Effector memory CD8-positive, alpha-beta T cell (primary cell): ENCODE measurements around the gene ESPL1.

Experiments used
- ATAC-seq: fragments of 150-1000 bp; cut with Tn5 transposase; replicated peaks from 2 replicates; pipeline ENCODE4 v1.10.0; 2021; ENCODE audit warnings: mild to moderate bottlenecking, moderate library complexity
- DNase-seq, 3 experiments: peaks; one replicate each; pipeline ENCODE4 v3.0.0; 2021
- H3K27ac Mint-ChIP-seq, 2 donors: one replicate each; pipeline ENCODE4 v1.8.0; 2022; ENCODE audit warnings: mild to moderate bottlenecking in 2 of 2, mixed read lengths in 2 of 2, moderate library complexity in 2 of 2
- H3K27me3 Mint-ChIP-seq, 2 donors: one replicate each; pipeline ENCODE4 v1.8.0; 2022; ENCODE audit warnings: mixed read lengths in 2 of 2
- H3K36me3 Mint-ChIP-seq: one replicate; pipeline ENCODE4 v1.8.0; 2022; ENCODE audit warnings: mild to moderate bottlenecking, moderate library complexity, mixed read lengths; ENCODE audit not compliant: insufficient read depth
- H3K4me1 Mint-ChIP-seq, 2 donors: one replicate each; pipeline ENCODE4 v1.8.0; 2022; ENCODE audit warnings: low read depth in 2 of 2, mixed read lengths in 2 of 2
- H3K4me3 Mint-ChIP-seq, 2 donors: one replicate each; pipeline ENCODE4 v1.8.0; 2022; ENCODE audit warnings: mild to moderate bottlenecking in 2 of 2, mixed read lengths in 2 of 2, moderate library complexity in 2 of 2
- H3K9me3 Mint-ChIP-seq, 2 donors: one replicate each; pipeline ENCODE4 v1.8.0; 2022; ENCODE audit warnings: mixed read lengths in 2 of 2

ESPL1 gene

GRCh38 chr12:53255996-53256395 lies 12.1 kb upstream of the ESPL1 start:
- Mint-ChIP-seq H3K4me3 (no peak overlapping the region), H3K9me3 (no peaks in the 10 kb centered on the region), H3K27me3 (no peaks in the 10 kb centered on the region), H3K4me1 (peaks cover 18 to 29% of the 10 kb centered on the region in 2 donors), H3K27ac (peak overlapping the region; percentile 49 to 68), H3K36me3 (peaks cover 6% of the 10 kb centered on the region)
- DNase-seq (no peak), ATAC-seq (no peak)

DNA sequence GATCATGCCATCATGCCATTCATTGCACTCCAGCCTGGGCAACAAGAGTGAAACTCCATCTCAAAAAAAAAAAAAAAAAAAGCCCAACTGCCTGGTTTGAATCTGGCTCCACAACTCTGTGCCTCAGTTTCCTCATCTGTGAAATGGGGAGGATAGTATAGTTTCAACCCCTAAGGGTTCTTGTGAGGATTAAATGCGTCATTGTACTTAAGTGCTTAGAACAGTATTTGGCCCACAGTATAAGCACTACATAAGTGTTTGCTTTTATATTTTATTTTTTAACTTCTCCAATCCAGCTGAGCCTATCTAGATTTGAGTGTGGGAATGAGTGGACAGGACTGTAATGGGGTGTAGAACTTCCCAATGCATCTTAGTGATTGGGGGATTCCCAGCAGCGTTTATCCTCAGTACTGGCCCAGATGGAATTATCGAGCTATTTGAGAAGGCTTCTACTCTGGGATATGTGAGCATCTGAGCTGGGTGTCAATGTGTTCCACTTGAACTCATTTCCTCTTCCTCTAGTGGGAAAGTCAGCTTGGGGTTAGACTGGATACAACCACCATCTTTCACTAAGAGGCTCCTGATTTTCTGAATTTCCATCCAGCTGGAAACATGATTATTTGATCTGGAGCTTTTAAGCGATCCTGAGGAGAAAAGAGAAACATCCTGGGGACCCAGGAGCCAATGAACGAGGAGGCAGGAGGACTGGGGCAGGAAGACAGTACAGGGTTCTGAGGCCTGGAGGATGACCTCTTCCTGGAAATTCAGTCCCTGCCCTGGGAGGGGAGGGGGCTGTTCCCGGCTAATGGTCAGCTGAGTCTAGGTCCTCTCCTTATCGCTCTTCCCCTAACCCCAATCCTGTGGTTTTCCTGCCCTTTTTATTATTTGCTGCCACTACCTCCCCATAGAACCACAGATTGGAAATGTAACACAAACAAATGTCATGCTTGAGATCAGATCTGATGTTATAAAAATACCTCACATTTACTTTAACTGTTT lies 9.3 kb upstream of the ESPL1 start:
- Mint-ChIP-seq H3K4me1 (peaks cover under 1 to 8% of the 10 kb centered on the region in 2 donors), H3K9me3 (no peaks in the 10 kb centered on the region), H3K27ac (peak overlapping the region in 1 of 2 donors; percentile 51), H3K27me3 (no peaks in the 10 kb centered on the region), H3K36me3 (peaks cover 3% of the 10 kb centered on the region), H3K4me3 (no peak overlapping the region)
- DNase-seq (no peak), ATAC-seq (no peak)

DNA sequence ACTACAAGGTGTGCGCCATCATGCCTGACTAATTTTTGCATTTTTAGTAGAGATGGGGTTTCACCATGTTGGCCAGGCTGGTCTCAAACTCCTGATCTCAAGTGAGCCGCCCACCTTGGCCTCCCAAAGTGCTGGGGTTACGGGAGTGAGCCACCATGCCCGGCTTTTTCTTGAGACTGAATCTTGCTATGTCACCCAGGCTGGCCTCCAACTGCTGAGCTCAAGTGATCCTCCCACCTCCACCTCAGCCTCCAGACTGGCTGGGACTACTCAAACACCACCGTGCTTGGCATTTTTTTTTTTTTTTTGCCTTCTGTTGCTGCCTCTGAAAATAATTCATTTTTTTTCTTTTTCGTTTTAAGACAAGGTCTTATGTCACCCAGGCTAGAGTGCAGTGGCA lies 8.2 kb upstream of the ESPL1 start:
- Mint-ChIP-seq H3K27ac (no peak overlapping the region), H3K4me3 (no peak overlapping the region), H3K27me3 (no peaks in the 10 kb centered on the region), H3K9me3 (no peaks in the 10 kb centered on the region), H3K36me3 (no peaks in the 10 kb centered on the region), H3K4me1 (peaks cover 0 to 4% of the 10 kb centered on the region in 2 donors)
- ATAC-seq (no peak), DNase-seq (no peak)

DNA sequence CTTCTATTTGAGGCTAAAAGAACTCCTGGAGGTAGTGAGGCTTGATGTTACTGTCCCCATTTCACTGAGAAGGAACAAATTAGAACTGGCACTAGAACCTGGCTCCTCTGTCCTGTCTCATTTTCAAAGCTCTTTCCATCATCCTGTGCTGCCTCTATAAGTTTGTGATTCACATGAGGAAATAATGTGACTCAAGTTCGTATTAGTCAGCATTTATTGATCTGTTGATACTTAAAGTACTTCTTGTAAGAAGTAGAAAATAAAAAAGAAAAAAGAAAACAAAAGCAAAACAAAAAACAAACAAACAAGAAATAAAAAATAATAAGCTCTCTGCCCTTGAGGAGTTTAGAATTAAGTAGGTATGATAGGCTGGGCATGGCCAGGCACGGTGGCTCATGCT lies 2.3 kb upstream of the ESPL1 start:
- H3K36me3 Mint-ChIP-seq: no peaks in the 10 kb centered on the region
- H3K27me3 Mint-ChIP-seq: no peaks in the 10 kb centered on the region
- peaks cover 16 to 19% of the 10 kb centered on the region in 2 donors for H3K4me1 Mint-ChIP-seq
- H3K27ac Mint-ChIP-seq: peak overlapping the region in 1 of 2 donors; percentile 44
- no peaks in the 10 kb centered on the region for H3K9me3 Mint-ChIP-seq
- no peak for ATAC-seq
- DNase-seq: no peak
- H3K4me3 Mint-ChIP-seq: no peak overlapping the region

- no peaks in the 10 kb centered on the region for H3K27me3 Mint-ChIP-seq
- peak overlapping the region; percentile 97 to 99 for H3K4me3 Mint-ChIP-seq
- H3K9me3 Mint-ChIP-seq: no peaks in the 10 kb centered on the region
- H3K4me1 Mint-ChIP-seq: peaks cover 16 to 19% of the 10 kb centered on the region in 2 donors
- DNase-seq: no peak
- peak overlapping the region; percentile 98 for H3K27ac Mint-ChIP-seq
- peak; percentile 15 for ATAC-seq
- H3K36me3 Mint-ChIP-seq: no peaks in the 10 kb centered on the region
Measured at GRCh38 chr12:53267306-53267998, 647 bp upstream of the ESPL1 start.

DNA sequence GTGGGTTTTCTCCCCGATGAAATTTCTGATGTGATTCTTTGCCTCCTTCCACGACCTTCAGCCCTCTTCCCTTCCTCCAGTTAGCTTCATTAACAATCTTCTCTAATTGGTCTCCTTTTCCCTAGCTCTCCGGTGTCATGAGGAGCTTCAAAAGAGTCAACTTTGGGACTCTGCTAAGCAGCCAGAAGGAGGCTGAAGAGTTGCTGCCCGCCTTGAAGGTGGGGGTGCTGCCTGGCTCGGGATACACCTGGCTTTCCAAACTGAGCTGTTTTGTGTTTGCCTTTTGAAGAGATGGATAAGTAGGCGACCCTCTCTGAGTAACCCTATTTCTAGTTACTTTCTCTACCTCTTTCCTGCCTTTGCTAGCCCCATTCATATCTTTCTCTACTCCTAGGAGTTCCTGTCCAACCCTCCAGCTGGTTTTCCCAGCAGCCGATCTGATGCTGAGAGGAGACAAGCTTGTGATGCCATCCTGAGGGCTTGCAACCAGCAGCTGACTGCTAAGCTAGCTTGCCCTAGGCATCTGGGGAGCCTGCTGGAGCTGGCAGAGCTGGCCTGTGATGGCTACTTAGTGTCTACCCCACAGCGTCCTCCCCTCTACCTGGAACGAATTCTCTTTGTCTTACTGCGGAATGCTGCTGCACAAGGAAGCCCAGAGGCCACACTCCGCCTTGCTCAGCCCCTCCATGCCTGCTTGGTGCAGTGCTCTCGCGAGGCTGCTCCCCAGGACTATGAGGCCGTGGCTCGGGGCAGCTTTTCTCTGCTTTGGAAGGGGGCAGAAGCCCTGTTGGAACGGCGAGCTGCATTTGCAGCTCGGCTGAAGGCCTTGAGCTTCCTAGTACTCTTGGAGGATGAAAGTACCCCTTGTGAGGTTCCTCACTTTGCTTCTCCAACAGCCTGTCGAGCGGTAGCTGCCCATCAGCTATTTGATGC lies 797 bp downstream of the ESPL1 start:
- H3K27me3 Mint-ChIP-seq: no peaks in the 10 kb centered on the region
- H3K4me1 Mint-ChIP-seq: peaks cover 16 to 19% of the 10 kb centered on the region in 2 donors
- H3K4me3 Mint-ChIP-seq: peak overlapping the region; percentile 97 to 99
- peak overlapping the region; percentile 98 for H3K27ac Mint-ChIP-seq
- no peak for DNase-seq
- no peak for ATAC-seq
- no peaks in the 10 kb centered on the region for H3K9me3 Mint-ChIP-seq
- H3K36me3 Mint-ChIP-seq: no peaks in the 10 kb centered on the region

GRCh38 chr12:53274445-53274844 lies 6.3 kb downstream of the ESPL1 start:
- Mint-ChIP-seq H3K27ac (no peak overlapping the region), H3K4me3 (no peak overlapping the region), H3K4me1 (no peaks in the 10 kb centered on the region), H3K27me3 (no peaks in the 10 kb centered on the region), H3K9me3 (no peaks in the 10 kb centered on the region), H3K36me3 (no peaks in the 10 kb centered on the region)
- DNase-seq: no peak
- ATAC-seq: no peak

- DNase-seq: no peak
- Mint-ChIP-seq H3K4me3 (no peak overlapping the region), H3K4me1 (no peaks in the 10 kb centered on the region), H3K27ac (no peak overlapping the region), H3K27me3 (no peaks in the 10 kb centered on the region), H3K9me3 (no peaks in the 10 kb centered on the region), H3K36me3 (no peaks in the 10 kb centered on the region)
- no peak for ATAC-seq
Measured at GRCh38 chr12:53276511-53276910, 8.4 kb downstream of the ESPL1 start.

GRCh38 chr12:53277981-53278380 lies 9.9 kb downstream of the ESPL1 start:
- H3K36me3 Mint-ChIP-seq: peaks cover 5% of the 10 kb centered on the region
- H3K9me3 Mint-ChIP-seq: no peaks in the 10 kb centered on the region
- no peaks in the 10 kb centered on the region for H3K4me1 Mint-ChIP-seq
- H3K27me3 Mint-ChIP-seq: no peaks in the 10 kb centered on the region
- DNase-seq: no peak
- no peak overlapping the region for H3K4me3 Mint-ChIP-seq
- H3K27ac Mint-ChIP-seq: no peak overlapping the region
- no peak for ATAC-seq

DNA sequence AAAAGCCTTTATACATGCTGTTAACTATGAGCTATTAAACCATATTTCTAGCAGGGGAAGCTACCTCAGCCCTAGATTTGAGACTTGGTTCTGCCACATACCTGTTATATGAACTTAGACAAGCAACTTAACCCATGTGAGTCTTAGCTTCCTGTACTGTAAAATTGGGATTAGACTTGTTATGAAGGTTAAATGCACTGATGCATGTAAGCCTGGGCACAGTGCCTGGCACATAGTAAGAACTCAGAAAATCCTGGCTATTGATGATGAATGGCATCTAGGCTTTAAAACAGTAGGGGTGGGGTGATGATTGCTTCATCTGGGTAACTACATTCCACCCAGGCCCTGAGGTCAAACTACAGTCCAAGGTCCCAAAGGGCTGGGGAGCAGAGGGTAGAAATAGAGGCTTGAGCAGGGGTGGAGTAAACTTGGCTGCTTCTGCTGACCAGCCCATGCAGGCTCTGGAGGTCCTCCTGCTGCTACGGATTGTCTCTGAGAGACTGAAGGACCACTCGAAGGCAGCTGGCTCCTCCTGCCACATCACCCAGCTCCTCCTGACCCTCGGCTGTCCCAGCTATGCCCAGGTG lies 11.3 kb downstream of the ESPL1 start:
- Mint-ChIP-seq H3K27me3 (no peaks in the 10 kb centered on the region), H3K27ac (no peak overlapping the region), H3K4me1 (no peaks in the 10 kb centered on the region), H3K9me3 (no peaks in the 10 kb centered on the region), H3K36me3 (peaks cover 5% of the 10 kb centered on the region), H3K4me3 (no peak overlapping the region)
- ATAC-seq (no peak), DNase-seq (no peak)

- Mint-ChIP-seq H3K27me3 (no peaks in the 10 kb centered on the region), H3K36me3 (peaks cover 5% of the 10 kb centered on the region), H3K4me3 (no peak overlapping the region), H3K4me1 (no peaks in the 10 kb centered on the region), H3K27ac (no peak overlapping the region), H3K9me3 (no peaks in the 10 kb centered on the region)
- ATAC-seq: no peak
- DNase-seq: no peak
Measured at GRCh38 chr12:53279888-53280498, 11.9 kb downstream of the ESPL1 start.

DNA sequence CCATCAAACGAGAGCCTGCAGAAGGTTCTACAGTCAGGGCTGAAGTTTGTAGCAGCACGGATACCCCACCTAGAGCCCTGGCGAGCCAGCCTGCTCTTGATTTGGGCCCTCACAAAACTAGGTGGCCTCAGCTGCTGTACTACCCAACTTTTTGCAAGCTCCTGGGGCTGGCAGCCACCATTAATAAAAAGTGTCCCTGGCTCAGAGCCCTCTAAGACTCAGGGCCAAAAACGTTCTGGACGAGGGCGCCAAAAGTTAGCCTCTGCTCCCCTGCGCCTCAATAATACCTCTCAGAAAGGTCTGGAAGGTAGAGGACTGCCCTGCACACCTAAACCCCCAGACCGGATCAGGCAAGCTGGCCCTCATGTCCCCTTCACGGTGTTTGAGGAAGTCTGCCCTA lies 18.3 kb downstream of the ESPL1 start:
- Mint-ChIP-seq H3K4me3 (no peak overlapping the region), H3K27ac (no peak overlapping the region), H3K27me3 (no peaks in the 10 kb centered on the region), H3K36me3 (peaks cover 7% of the 10 kb centered on the region), H3K4me1 (peaks cover 5 to 6% of the 10 kb centered on the region in 2 donors), H3K9me3 (no peaks in the 10 kb centered on the region)
- DNase-seq (no peak), ATAC-seq (no peak)
